ENCODE results near the gene NMUR2.

- no peak for TF ChIP-seq CTCF (IDR thresholded peaks at IDR 0.05 in 4 of 5, conservative IDR thresholded peaks at IDR 0.05 in 1 of 5)
- TF ChIP-seq POLR2A (IDR thresholded peaks at IDR 0.05): no peak
Observed at GRCh38 chr5:152405145-152405544, at the start of gene NMUR2.

Data from gastrocnemius medialis (tissue), 4 donors.